HG03280 (cell line): Measurements from ENCODE around the gene SETBP1.
A peak's percentile ranks its signal among the peaks of the same experiment; 100 is the strongest.

Experiments used
- ATAC-seq: cut with Tn5 transposase; IDR thresholded peaks from one replicate; pipeline ENCODE4 v1.9.1; 2021; ENCODE audit warnings: mild to moderate bottlenecking, moderate library complexity; ENCODE audit not compliant: unreplicated experiment

Gene SETBP1

GRCh38 chr18:44859263-44859662 is 178.6 kb downstream of the SETBP1 start:
- no peak for ATAC-seq

DNA sequence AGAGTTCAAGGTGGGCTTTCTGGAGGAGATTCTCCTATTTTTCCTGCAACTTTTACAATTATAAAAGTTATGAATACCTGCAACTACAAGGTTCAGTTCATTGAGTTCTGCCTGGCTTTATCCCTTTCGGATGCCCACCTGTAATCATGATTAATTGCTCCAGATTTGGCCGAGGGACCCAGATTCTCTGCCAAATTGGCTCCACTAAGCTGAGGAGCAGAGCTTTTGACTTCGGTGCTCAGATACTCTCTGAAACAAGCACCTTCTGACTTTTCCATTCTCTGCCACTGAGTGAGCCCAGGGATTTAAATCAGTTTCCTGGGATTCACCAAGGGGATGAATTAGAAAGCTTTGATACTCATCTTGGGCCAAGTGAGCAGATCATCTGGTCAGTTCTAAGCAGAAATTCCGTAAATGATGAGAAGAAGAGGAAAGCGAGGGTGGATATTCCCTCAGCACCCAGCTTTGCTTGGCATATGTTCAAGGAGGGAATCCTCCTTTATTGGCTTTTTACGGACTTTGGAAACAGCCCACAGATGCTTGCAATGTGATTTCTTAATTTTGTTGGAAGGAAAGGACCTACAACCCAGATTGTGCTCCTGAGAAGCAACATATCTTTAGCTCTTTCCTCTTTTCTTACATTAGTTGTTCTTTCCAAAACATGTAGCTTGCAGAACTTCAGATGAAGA is 179.2 kb downstream of the SETBP1 start:
- ATAC-seq: no peak

DNA sequence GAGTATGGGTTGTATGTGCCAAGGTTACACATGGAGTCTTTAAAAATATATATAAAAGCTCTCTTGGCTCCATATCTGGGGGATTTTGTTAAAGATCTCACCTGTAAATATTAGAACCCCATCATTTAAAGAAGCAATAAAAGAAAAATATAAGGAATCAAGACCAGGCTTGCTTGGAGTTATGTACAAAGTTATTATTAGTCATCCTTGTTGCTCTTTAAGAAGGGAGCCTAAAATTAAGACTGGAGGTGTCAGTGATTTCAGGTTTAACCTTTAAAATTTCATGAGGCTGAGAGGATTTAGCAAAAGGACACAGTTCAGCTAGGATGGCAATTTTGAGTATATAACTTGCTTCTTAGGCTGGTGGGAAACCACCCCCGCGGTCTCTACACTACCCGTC is 181.4 kb downstream of the SETBP1 start:
- ATAC-seq: no peak

DNA sequence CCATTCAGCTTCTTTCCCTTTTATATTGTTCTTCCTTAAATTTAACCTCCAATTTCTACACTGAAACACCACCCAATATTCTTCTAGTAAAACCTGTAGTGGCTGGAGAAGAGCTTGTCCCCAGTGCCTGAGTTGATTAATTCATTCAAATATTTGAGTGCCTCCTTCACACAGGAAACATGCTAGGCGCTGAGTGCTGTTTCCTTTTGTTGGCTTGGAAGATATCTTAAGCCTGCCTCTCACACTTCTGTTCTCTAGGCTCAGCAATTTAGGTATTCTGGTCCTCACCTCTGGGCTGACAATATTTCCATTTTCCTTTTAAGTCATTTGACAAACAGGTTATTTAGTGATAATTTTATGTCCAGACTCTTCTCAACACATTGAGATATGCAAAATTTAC is 185.4 kb downstream of the SETBP1 start:
- no peak for ATAC-seq

DNA sequence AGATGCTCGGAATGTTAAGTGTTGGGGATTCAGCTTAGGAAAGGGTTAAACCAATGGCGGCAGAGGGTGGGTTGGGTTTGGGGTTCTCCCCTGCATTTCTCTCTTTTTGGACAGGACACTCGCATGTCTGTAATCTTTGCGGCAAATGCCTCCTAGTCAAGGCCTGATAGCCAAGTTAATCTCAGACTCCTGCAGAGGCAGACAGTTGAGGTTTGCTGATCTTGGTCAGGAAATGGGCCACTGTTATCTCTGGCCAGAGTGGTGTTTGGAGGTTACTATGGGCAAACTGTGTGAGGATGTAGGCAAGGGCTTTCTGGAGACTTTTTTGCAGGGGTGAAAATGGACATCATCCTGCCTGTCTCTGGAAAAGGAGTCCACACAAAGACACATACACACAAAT is 188.8 kb downstream of the SETBP1 start:
- no peak for ATAC-seq

DNA sequence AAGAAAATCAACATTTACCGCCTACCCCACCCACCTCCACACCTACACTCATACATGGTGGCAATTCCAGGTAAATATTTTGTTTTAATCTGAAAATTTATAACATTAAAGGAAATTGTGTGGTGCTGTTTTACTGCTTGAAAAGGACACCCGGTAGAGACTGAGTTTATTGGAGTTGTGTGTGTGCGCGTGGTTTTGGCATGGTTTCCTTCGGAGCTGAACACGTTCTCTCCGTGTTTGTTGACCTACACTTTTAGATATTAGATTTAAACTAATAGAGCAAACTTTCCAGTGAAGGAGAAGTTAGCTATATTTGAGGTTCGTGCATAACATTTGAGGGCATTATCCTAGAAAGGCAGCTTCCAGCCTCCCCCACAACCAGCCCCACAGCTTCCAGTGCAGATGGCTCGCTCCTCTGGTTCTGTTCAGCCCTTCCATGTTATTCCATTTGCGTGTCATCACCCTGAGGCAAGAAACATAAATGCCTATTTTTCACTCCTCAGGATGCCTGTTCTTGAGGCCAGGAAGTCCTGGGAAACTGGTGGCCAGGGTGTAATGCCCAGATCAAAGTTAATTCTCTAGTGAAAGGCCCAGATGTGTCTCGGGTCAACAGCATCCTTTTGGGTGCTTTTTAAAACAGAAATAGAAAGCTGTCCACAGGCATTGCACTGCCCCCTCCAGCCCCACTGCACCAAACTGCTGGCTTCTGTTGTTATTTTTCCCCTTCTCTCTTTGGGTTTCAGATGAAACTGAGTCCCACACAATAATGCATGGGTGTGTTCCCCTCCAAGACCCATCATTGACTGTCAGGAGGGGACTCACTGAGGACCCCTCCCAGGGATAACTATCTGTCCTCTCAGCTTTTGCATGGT is 190.2 kb downstream of the SETBP1 start:
- no peak for ATAC-seq

GRCh38 chr18:44871771-44872170 is 191.1 kb downstream of the SETBP1 start:
- peak; percentile 45 for ATAC-seq

- no peak for ATAC-seq
Measured at GRCh38 chr18:44876024-44876423, 195.3 kb downstream of the SETBP1 start.

GRCh38 chr18:44876755-44877154 is 196.1 kb downstream of the SETBP1 start:
- ATAC-seq: no peak

GRCh38 chr18:44878335-44878734 is 197.6 kb downstream of the SETBP1 start:
- no peak for ATAC-seq

GRCh38 chr18:44880170-44880569 is 199.5 kb downstream of the SETBP1 start:
- no peak for ATAC-seq

- no peak for ATAC-seq
Measured at GRCh38 chr18:44881461-44882162, 200.9 kb downstream of the SETBP1 start.

GRCh38 chr18:44882163-44882868 is 201.6 kb downstream of the SETBP1 start:
- no peak for ATAC-seq

GRCh38 chr18:44883671-44884070 is 203.0 kb downstream of the SETBP1 start:
- ATAC-seq: no peak

GRCh38 chr18:44884431-44884830 is 203.7 kb downstream of the SETBP1 start:
- ATAC-seq: no peak

GRCh38 chr18:44885507-44885906 is 204.8 kb downstream of the SETBP1 start:
- ATAC-seq: no peak

DNA sequence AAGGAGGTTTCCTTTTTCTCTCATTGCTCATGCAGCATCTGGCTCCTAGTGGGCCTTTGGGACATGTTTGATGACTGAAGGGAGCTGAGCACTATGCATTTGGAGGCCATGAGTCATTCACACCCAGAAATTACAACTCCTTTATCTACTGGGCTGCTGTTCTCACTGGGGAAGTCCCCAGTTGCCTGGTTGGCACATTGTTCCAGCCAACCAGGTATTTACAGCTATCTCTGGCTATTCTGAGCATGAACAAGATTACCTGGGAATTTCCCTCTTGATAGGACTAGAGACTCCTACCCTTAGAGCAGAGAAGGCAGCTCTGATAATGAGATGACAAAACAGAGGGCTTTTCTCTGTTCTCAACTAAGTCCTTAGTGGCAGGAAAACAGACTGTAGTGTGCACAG is 206.5 kb downstream of the SETBP1 start:
- ATAC-seq: peak; percentile 77

DNA sequence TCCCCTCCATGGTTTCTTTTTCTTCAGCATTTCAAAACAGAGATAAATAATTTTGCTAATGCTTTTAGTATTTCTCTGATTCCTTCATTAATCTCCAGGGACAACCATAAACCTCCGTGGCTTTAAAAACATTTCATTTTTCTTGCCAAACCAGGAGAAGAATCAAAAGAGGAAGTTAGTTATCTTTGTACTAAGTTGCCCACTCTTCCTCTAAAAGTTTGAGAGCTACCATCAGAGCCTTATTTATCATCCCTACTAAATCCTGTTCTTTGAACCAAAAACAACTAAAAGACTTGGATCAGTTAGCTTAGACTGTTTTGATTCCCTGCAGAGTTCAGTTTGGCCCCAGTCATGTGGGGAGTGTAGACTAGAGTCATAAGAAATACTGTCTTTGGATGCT is 208.4 kb downstream of the SETBP1 start:
- no peak for ATAC-seq

GRCh38 chr18:44893045-44893706 is 212.5 kb downstream of the SETBP1 start:
- no peak for ATAC-seq

GRCh38 chr18:44893966-44894365 is 213.3 kb downstream of the SETBP1 start:
- no peak for ATAC-seq
